H9 (cell line): Measurements from ENCODE around the gene ADI1. TPM values are rescaled to one million over a fixed set of nuclear protein-coding genes. Genes with fewer than 3 reads are reported as not detected.

Experiments
- DNase-seq: peaks from one replicate; pipeline ENCODE4 v3.0.0-alpha.2; 2017
- H2AFZ ChIP-seq: one replicate; pipeline ENCODE4 v1.6.1; 2013; ENCODE audit warnings: mild to moderate bottlenecking, low read length, control low read depth, moderate library complexity
- H2AK5ac ChIP-seq: 2 replicates; pipeline ENCODE4 v1.6.1; 2013; ENCODE audit warnings: low read length, control low read depth, mixed read lengths; ENCODE audit not compliant: insufficient read length
- H2BK120ac ChIP-seq: one replicate; pipeline ENCODE4 v1.6.1; 2013; ENCODE audit warnings: low read depth, mild to moderate bottlenecking, low read length, control low read depth, inconsistent platforms; ENCODE audit not compliant: poor library complexity, severe bottlenecking
- H2BK12ac ChIP-seq: 2 replicates; pipeline ENCODE4 v1.6.1; 2013; ENCODE audit warnings: low read length, control low read depth, mixed read lengths, low read depth; ENCODE audit not compliant: insufficient read length
- H2BK15ac ChIP-seq: 2 replicates; pipeline ENCODE4 v1.6.1; 2013; ENCODE audit warnings: low read depth, low read length, control low read depth
- H2BK20ac ChIP-seq: one replicate; pipeline ENCODE4 v1.6.1; 2013; ENCODE audit warnings: low read depth, mild to moderate bottlenecking, low read length, control low read depth, inconsistent platforms; ENCODE audit not compliant: poor library complexity, severe bottlenecking
- H2BK5ac ChIP-seq: 2 replicates; pipeline ENCODE4 v1.6.1; 2013; ENCODE audit warnings: low read length, control low read depth, mixed read lengths; ENCODE audit not compliant: insufficient read length
- H3K14ac ChIP-seq: 2 replicates; pipeline ENCODE4 v1.6.1; 2013; ENCODE audit warnings: low read length, control low read depth; ENCODE audit not compliant: insufficient read depth
- H3K18ac ChIP-seq: 2 replicates; pipeline ENCODE4 v1.6.1; 2013; ENCODE audit warnings: low read depth, mild to moderate bottlenecking, mixed read lengths, low read length, control low read depth; ENCODE audit not compliant: insufficient read length
- H3K23ac ChIP-seq: 2 replicates; pipeline ENCODE4 v1.6.1; 2013; ENCODE audit warnings: low read length, control low read depth, mixed read lengths, low read depth; ENCODE audit not compliant: insufficient read length
- H3K23me2 ChIP-seq: 2 replicates; pipeline ENCODE4 v1.6.1; 2013; ENCODE audit warnings: low read depth, mild to moderate bottlenecking, mixed read lengths, low read length, control low read depth; ENCODE audit not compliant: insufficient read length, poor library complexity, severe bottlenecking
- H3K27ac ChIP-seq: 2 replicates; pipeline ENCODE4 v1.5.1; 2013; ENCODE audit warnings: low read length, control low read depth, mixed read lengths, low read depth; ENCODE audit not compliant: insufficient read length
- H3K27me3 ChIP-seq: 2 replicates; pipeline ENCODE4 v1.6.1; 2013; ENCODE audit warnings: low read length, control low read depth, inconsistent platforms; ENCODE audit not compliant: insufficient read depth
- H3K4ac ChIP-seq: 2 replicates; pipeline ENCODE4 v1.6.1; 2013; ENCODE audit warnings: low read depth, mild to moderate bottlenecking, control low read depth, inconsistent platforms, low read length, moderate library complexity
- H3K4me1 ChIP-seq: 2 replicates; pipeline ENCODE4 v1.6.1; 2013; ENCODE audit warnings: low read length, control low read depth, inconsistent platforms; ENCODE audit not compliant: insufficient read depth
- H3K4me2 ChIP-seq: 2 replicates; pipeline ENCODE4 v1.6.1; 2013; ENCODE audit warnings: low read length, control low read depth, mixed read lengths; ENCODE audit not compliant: insufficient read length, insufficient read depth
- H3K56ac ChIP-seq: 2 replicates; pipeline ENCODE4 v1.6.1; 2013; ENCODE audit warnings: low read depth, mild to moderate bottlenecking, mixed read lengths, low read length, control low read depth; ENCODE audit not compliant: insufficient read length
- H3K79me1 ChIP-seq: 2 replicates; pipeline ENCODE4 v1.6.1; 2013; ENCODE audit warnings: low read depth, mild to moderate bottlenecking, moderate library complexity, low read length, control low read depth, inconsistent platforms; ENCODE audit not compliant: insufficient read depth, poor library complexity, severe bottlenecking
- H3K79me2 ChIP-seq: 2 replicates; pipeline ENCODE4 v1.6.1; 2013; ENCODE audit warnings: low read length, control low read depth, inconsistent platforms; ENCODE audit not compliant: insufficient read depth
- H3K9ac ChIP-seq: 2 replicates; pipeline ENCODE4 v1.6.1; 2013; ENCODE audit warnings: low read length, control low read depth, mixed read lengths; ENCODE audit not compliant: insufficient read length; ENCODE audit errors: extremely low read depth
- H3K9me3 ChIP-seq: one replicate; pipeline ENCODE4 v1.6.1; 2013; ENCODE audit warnings: low read depth, low read length, inconsistent platforms; ENCODE audit not compliant: control insufficient read depth
- H3T11ph ChIP-seq: one replicate; pipeline ENCODE4 v1.6.1; 2013; ENCODE audit warnings: mild to moderate bottlenecking, low read length, control low read depth, inconsistent platforms
- H4K20me1 ChIP-seq: one replicate; pipeline ENCODE4 v1.6.1; 2013; ENCODE audit not compliant: control insufficient read depth, insufficient read length, insufficient read depth
- H4K5ac ChIP-seq: 2 replicates; pipeline ENCODE4 v1.6.1; 2013; ENCODE audit warnings: low read depth, mild to moderate bottlenecking, mixed read lengths, low read length, control low read depth; ENCODE audit not compliant: insufficient read length
- H4K8ac ChIP-seq: replicated peaks from 2 replicates; pipeline ENCODE4 v1.6.1; 2013; ENCODE audit warnings: low read length, control low read depth, mixed read lengths, low read depth; ENCODE audit not compliant: insufficient read length
- H4K91ac ChIP-seq: 2 replicates; pipeline ENCODE4 v1.6.1; 2013; ENCODE audit warnings: low read depth, mild to moderate bottlenecking, moderate library complexity, mixed read lengths, low read length, control low read depth; ENCODE audit not compliant: insufficient read length
- H3K27ac Mint-ChIP-seq, 3 experiments: 2 replicates in 2 of 3; 3 replicates in 1 of 3; pipeline ENCODE4 v1.8.0; 2020 to 2021; ENCODE audit warnings: mixed read lengths in 3 of 3, mild to moderate bottlenecking in 1 of 3, moderate library complexity in 1 of 3
- H3K27me3 Mint-ChIP-seq: 2 replicates; pipeline ENCODE4 v1.8.0; 2021; ENCODE audit warnings: low read depth, mild to moderate bottlenecking, moderate library complexity, mixed read lengths
- H3K36me3 Mint-ChIP-seq, 3 experiments: 2 replicates in 2 of 3; 3 replicates in 1 of 3; pipeline ENCODE4 v1.8.0; 2020 to 2021; ENCODE audit warnings: low read depth in 3 of 3, mixed read lengths in 3 of 3; ENCODE audit not compliant: insufficient read depth in 1 of 3
- H3K4me1 Mint-ChIP-seq, 2 experiments: 2 replicates each; pipeline ENCODE4 v1.8.0; 2020; ENCODE audit warnings: mixed read lengths in 2 of 2
- H3K4me3 Mint-ChIP-seq, 2 experiments: 2 replicates in 1 of 2; 3 replicates in 1 of 2; pipeline ENCODE4 v1.8.0; 2020 to 2021; ENCODE audit warnings: mild to moderate bottlenecking in 2 of 2, mixed read lengths in 2 of 2, moderate library complexity in 1 of 2
- H3K9me3 Mint-ChIP-seq, 2 experiments: 2 replicates in 1 of 2; 3 replicates in 1 of 2; pipeline ENCODE4 v1.8.0; 2020; ENCODE audit warnings: mild to moderate bottlenecking in 2 of 2, mixed read lengths in 2 of 2, moderate library complexity in 1 of 2
- CTCF ChIP-seq: fragments of 200-600 bp; sonication (generic); conservative IDR thresholded peaks from 3 replicates; pipeline ENCODE4 v1.8.0; 2021; ENCODE audit warnings: antibody characterized with exemption, mild to moderate bottlenecking
- WGBS: extraction: QIAGEN DNeasy Blood & Tissue Kit; methylation state at CpG from one replicate; pipeline ENCODE4 v1.1.7; 2013; ENCODE audit warnings: missing lambda C conversion rate, low lambda C conversion rate, mixed read lengths; ENCODE audit not compliant: insufficient read length; ENCODE audit errors: extremely low coverage; 5-methylcytosine and 5-hydroxymethylcytosine counted together
- total RNA-seq: library from RNA; stranded (reverse); gene quantifications from 2 replicates; pipeline ENCODE4 v1.2.1, GENCODE V29; 2021

Gene ADI1
- total RNA-seq, 1 experiment from 2014 or later, result 23.4 TPM

GRCh38 chr2:3478846-3479385 is 40.4 kb downstream of the ADI1 start:
- H3K4me1 Mint-ChIP-seq, result peaks cover 0 to 2% of the 10 kb centered on the region in 2 experiments; a peak in 1 of 4 replicates
- no peak overlapping the region for H3K14ac ChIP-seq
- H3K23me2 ChIP-seq, result no peaks in the 10 kb centered on the region
- H3K27ac Mint-ChIP-seq, result no peak overlapping the region
- H2AFZ ChIP-seq, result no peak overlapping the region
- H2BK120ac ChIP-seq, result no peak overlapping the region
- no peaks in the 10 kb centered on the region for H3K27me3 ChIP-seq
- H3K4me2 ChIP-seq, result no peak overlapping the region
- H2BK5ac ChIP-seq, result no peak overlapping the region
- no peak overlapping the region for H3K18ac ChIP-seq
- no peak overlapping the region for H2BK20ac ChIP-seq
- no peak overlapping the region for H3K4ac ChIP-seq
- no peaks in the 10 kb centered on the region for H3K4me1 ChIP-seq
- H3K4me3 Mint-ChIP-seq, result no peak overlapping the region
- H2BK15ac ChIP-seq, result no peak overlapping the region
- TF ChIP-seq CTCF, result no peak
- H3K9me3 ChIP-seq, result no peaks in the 10 kb centered on the region
- H3K79me1 ChIP-seq, result no peaks in the 10 kb centered on the region
- H3K56ac ChIP-seq, result no peak overlapping the region
- no peak overlapping the region for H4K8ac ChIP-seq
- no peak overlapping the region for H3K9ac ChIP-seq
- no CpG with 5 or more reads among the region's 19 CpGs for WGBS
- H4K5ac ChIP-seq, result no peak overlapping the region
- H3K27me3 Mint-ChIP-seq, result no peaks in the 10 kb centered on the region
- no peaks in the 10 kb centered on the region; a peak in 1 of 5 replicates for H3K9me3 Mint-ChIP-seq
- H4K91ac ChIP-seq, result no peak overlapping the region
- DNase-seq, result no peak
- H3K27ac ChIP-seq, result no peak overlapping the region
- H3T11ph ChIP-seq, result no peak overlapping the region
- no peaks in the 10 kb centered on the region for H4K20me1 ChIP-seq
- H3K36me3 Mint-ChIP-seq, result peaks cover 4 to 35% (median 18%) of the 10 kb centered on the region in 3 experiments
- H2BK12ac ChIP-seq, result no peak overlapping the region
- H3K79me2 ChIP-seq, result no peaks in the 10 kb centered on the region
- no peak overlapping the region for H3K23ac ChIP-seq
- no peak overlapping the region for H2AK5ac ChIP-seq
